Suppressor macrophage treated with lipopolysaccharide for 4 hours (primary cell): ENCODE results near the gene DNAJC13.
"Not testable (repeated sequence)": the region's sequence is repeated elsewhere in the genome, so short reads cannot be mapped to it uniquely, and the experiment has no call there.

ENCODE experiments used
- DNase-seq: peaks from one replicate; pipeline ENCODE4 v3.0.0-alpha.2; 2020

The DNAJC13 gene

GRCh38 chr3:132416807-132417694, at the start of gene DNAJC13:
Gene DNAJC13, plus strand, starts transcription at chr3:132417502. Its CDS starts 17,049 bp downstream, at chr3:132434551.
- peak; percentile 98 for DNase-seq

GRCh38 chr3:132368515-132368914, 48.8 kb upstream of the DNAJC13 start:
- no peak for DNase-seq

- DNase-seq = no peak
Observed at GRCh38 chr3:132368962-132369361, 48.3 kb upstream of the DNAJC13 start.

GRCh38 chr3:132376945-132377354, 40.4 kb upstream of the DNAJC13 start:
- not testable (repeated sequence) for DNase-seq

GRCh38 chr3:132378048-132378762, 39.1 kb upstream of the DNAJC13 start:
- DNase-seq = no peak

GRCh38 chr3:132378846-132379245, 38.5 kb upstream of the DNAJC13 start:
- DNase-seq = no peak

GRCh38 chr3:132380920-132381319, 36.4 kb upstream of the DNAJC13 start:
- no peak for DNase-seq

- DNase-seq = no peak
Observed at GRCh38 chr3:132381348-132381944, 35.9 kb upstream of the DNAJC13 start.

GRCh38 chr3:132382267-132382666, 35.0 kb upstream of the DNAJC13 start:
- DNase-seq = no peak

GRCh38 chr3:132382688-132383194, 34.6 kb upstream of the DNAJC13 start:
- DNase-seq = no peak

GRCh38 chr3:132386259-132386658, 31.0 kb upstream of the DNAJC13 start:
- DNase-seq = no peak

- peak; percentile 28 for DNase-seq
Observed at GRCh38 chr3:132392675-132393074, 24.6 kb upstream of the DNAJC13 start.

- no peak for DNase-seq
Observed at GRCh38 chr3:132394320-132394719, 23.0 kb upstream of the DNAJC13 start.

- DNase-seq = no peak
Observed at GRCh38 chr3:132395126-132395525, 22.2 kb upstream of the DNAJC13 start.

- DNase-seq = no peak
Observed at GRCh38 chr3:132396255-132396654, 21.0 kb upstream of the DNAJC13 start.

GRCh38 chr3:132396776-132397175, 20.5 kb upstream of the DNAJC13 start:
- not testable (repeated sequence) for DNase-seq

- peak; percentile 68 for DNase-seq
Observed at GRCh38 chr3:132399054-132399929, 18.0 kb upstream of the DNAJC13 start.

- DNase-seq = no peak
Observed at GRCh38 chr3:132401255-132401654, 16.0 kb upstream of the DNAJC13 start.

GRCh38 chr3:132404276-132404675, 13.0 kb upstream of the DNAJC13 start:
- DNase-seq = no peak

- peak; percentile 30 for DNase-seq
Observed at GRCh38 chr3:132405188-132405587, 12.1 kb upstream of the DNAJC13 start.

- DNase-seq = peak; percentile 35
Observed at GRCh38 chr3:132405609-132406299, 11.5 kb upstream of the DNAJC13 start.

- no peak for DNase-seq
Observed at GRCh38 chr3:132406587-132406986, 10.7 kb upstream of the DNAJC13 start.
